CD4-positive, alpha-beta T cell treated with Interferon gamma for 1 hour (primary cell): Measurements from ENCODE around the gene DSG2.
"Not testable (repeated sequence)": the region's sequence is repeated elsewhere in the genome, so short reads cannot be mapped to it uniquely, and the experiment has no call there.

Experiments used
- DNase-seq: peaks from one replicate; pipeline ENCODE4 v3.0.0-alpha.2; 2020

The DSG2 gene

GRCh38 chr18:31497836-31498573 is at the start of gene DSG2:
TSS of gene DSG2 (plus strand) at chr18:31498177. CDS start at chr18:31498252, 75 bp downstream.
- DNase-seq = no peak

- no peak for DNase-seq
Observed at GRCh38 chr18:31450409-31450808, 47.6 kb upstream of the DSG2 start.

GRCh38 chr18:31451625-31452024 is 46.4 kb upstream of the DSG2 start:
- DNase-seq = no peak

GRCh38 chr18:31454066-31454708 is 43.8 kb upstream of the DSG2 start:
- DNase-seq = no peak

- DNase-seq = no peak
Observed at GRCh38 chr18:31469629-31470028, 28.3 kb upstream of the DSG2 start.

- no peak for DNase-seq
Observed at GRCh38 chr18:31478688-31479087, 19.3 kb upstream of the DSG2 start.

- DNase-seq = no peak
Observed at GRCh38 chr18:31482051-31482450, 15.9 kb upstream of the DSG2 start.

GRCh38 chr18:31483396-31483795 is 14.6 kb upstream of the DSG2 start:
- no peak for DNase-seq

GRCh38 chr18:31484461-31484860 is 13.5 kb upstream of the DSG2 start:
- no peak for DNase-seq

GRCh38 chr18:31486165-31486564 is 11.8 kb upstream of the DSG2 start:
- DNase-seq = no peak

GRCh38 chr18:31487246-31488015 is 10.5 kb upstream of the DSG2 start:
- DNase-seq = no peak

- no peak for DNase-seq
Observed at GRCh38 chr18:31489311-31489710, 8.7 kb upstream of the DSG2 start.

GRCh38 chr18:31490387-31490786 is 7.6 kb upstream of the DSG2 start:
- DNase-seq = no peak

GRCh38 chr18:31490833-31491232 is 7.1 kb upstream of the DSG2 start:
- DNase-seq = no peak

GRCh38 chr18:31491586-31491985 is 6.4 kb upstream of the DSG2 start:
- no peak for DNase-seq

GRCh38 chr18:31492671-31493070 is 5.3 kb upstream of the DSG2 start:
- no peak for DNase-seq

- DNase-seq = no peak
Observed at GRCh38 chr18:31493171-31493570, 4.8 kb upstream of the DSG2 start.

- no peak for DNase-seq
Observed at GRCh38 chr18:31493941-31494340, 4.0 kb upstream of the DSG2 start.

- not testable (repeated sequence) for DNase-seq
Observed at GRCh38 chr18:31494705-31495244, 3.2 kb upstream of the DSG2 start.

GRCh38 chr18:31497404-31497835 is 557 bp upstream of the DSG2 start:
- no peak for DNase-seq

GRCh38 chr18:31498574-31499524 is 872 bp downstream of the DSG2 start:
- DNase-seq = no peak

GRCh38 chr18:31500051-31500688 is 2.2 kb downstream of the DSG2 start:
- no peak for DNase-seq
